Measurements from ENCODE around the gene DLL4.
A peak's percentile ranks its signal among the peaks of the same experiment; 100 is the strongest.

Gene DLL4

DNA sequence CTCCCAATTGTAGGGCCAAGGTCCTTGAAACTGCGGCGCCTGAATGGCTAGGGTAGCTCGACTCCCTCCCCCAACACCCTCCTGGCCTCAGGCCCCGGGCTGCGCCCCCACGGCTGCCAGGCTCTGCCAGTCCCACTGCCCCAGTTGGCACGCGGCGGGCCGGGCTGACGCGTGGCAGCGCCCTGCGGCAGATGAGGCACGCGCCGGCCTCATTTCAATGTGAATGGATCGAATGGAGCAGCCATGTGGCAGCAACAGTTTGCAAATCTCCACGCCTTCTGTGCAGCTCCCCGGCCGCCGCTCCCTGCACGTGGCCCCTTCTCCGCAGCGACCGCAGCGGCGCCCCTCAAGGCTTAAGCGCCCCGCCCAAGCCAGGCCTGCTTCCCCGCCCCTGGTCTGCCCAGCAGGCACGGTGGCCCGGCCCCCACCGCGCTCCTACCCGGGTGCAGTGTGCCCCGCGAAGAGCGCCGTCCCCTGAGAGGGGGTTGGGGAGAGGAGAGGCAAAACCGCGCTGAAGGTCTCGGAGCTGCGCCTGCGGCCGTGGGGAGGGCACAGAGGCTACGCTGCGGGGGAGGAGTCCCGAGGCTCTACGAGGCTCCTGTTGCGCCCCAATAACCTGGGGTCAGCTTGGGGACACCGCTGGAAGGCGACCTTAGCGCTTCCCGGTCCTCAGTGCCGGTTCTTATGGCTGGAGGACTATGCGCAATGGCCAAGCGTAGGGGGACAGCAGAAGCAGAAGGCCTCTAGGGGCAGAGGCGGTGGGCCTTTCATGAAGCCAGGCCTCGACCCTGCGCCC lies 3.1 kb upstream of the DLL4 start:
- peak overlapping the region; percentile 4 for H3K4me3 ChIP-seq (ENCODE audit: low read depth, low read length)
- DNase-seq (ENCODE audit: low read depth): no peak

DNA sequence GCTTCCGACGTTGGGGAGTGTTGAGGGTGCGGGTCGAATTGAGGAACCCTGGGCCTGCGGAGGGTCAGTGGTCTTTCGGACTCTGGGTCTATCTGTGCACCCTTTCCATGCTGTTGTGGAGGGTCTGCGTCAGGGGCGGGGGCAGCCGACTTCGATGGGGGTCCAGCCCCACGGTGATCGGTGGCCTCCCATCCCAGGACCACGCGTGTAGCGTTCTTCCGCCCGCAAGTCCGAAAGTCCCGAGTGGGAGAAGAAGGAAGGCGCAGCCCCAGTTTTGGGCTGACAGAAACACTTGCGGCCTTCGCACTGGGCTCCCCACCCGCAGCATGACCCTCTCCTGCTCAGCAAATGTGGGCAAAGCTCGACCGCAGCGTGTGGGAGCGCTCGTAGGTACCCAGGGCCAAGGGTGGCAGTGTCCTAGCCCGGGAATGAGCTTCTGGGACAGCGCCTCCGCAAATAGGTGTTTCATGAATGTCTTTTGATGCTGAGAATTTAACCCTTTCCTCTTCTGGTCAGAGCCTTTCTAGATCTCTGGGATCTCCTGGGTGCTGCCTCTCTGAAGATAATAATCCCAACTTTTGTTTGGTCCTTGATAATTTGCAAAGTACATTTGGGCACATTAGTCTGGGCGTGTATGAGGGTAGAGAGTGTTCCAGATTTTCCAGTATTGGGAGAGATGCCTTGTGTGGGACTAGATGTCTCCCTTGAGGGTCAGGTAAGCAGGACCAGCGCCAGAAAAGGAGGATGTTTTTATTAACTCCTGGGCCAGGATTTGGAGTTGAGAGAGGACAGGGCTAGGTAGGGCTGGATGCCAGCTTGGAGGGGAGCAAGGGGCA lies 2.3 kb upstream of the DLL4 start:
- in situ Hi-C loops (cut with HindIII; ENCODE audit: low sequenced_read_pairs): no loop called here
- no peak for DNase-seq (ENCODE audit: low read depth)
- TF ChIP-seq, protein P1, sequence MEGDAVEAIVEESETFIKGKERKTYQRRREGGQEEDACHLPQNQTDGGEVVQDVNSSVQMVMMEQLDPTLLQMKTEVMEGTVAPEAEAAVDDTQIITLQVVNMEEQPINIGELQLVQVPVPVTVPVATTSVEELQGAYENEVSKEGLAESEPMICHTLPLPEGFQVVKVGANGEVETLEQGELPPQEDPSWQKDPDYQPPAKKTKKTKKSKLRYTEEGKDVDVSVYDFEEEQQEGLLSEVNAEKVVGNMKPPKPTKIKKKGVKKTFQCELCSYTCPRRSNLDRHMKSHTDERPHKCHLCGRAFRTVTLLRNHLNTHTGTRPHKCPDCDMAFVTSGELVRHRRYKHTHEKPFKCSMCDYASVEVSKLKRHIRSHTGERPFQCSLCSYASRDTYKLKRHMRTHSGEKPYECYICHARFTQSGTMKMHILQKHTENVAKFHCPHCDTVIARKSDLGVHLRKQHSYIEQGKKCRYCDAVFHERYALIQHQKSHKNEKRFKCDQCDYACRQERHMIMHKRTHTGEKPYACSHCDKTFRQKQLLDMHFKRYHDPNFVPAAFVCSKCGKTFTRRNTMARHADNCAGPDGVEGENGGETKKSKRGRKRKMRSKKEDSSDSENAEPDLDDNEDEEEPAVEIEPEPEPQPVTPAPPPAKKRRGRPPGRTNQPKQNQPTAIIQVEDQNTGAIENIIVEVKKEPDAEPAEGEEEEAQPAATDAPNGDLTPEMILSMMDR (IDR thresholded peaks at IDR 0.05; ENCODE audit: low read depth, low read length, missing control alignments): no peak
- no peak overlapping the region for H3K4me3 ChIP-seq (ENCODE audit: low read depth, low read length)

More for the DNA sequence above, 3.1 kb upstream of the DLL4 start:
- in situ Hi-C loops (cut with HindIII; ENCODE audit: low sequenced_read_pairs): no loop called here
- TF ChIP-seq, protein P1 (IDR thresholded peaks at IDR 0.05; ENCODE audit: low read depth, low read length, missing control alignments): no peak

DNA sequence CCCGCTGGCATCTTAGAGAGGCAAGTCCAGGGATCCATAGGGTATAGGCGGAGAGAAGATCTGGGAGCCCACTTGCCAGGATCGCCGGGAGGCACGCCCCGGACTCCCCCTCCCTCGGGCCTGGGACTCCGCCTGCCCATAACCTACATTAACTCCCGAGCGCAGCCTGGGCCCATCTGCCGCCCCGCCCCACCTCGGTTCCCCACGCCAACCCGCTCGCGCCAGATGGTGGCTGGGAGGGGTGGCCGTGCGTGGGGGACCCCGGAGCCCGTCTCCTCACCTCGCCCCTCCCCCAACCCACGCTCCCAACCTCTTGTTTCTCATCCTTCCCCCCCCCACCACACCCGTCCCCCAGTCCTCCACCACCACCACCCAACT lies 1.7 kb upstream of the DLL4 start:
- no peak overlapping the region for H3K4me3 ChIP-seq (ENCODE audit: low read depth, low read length)
- in situ Hi-C loops (cut with HindIII; ENCODE audit: low sequenced_read_pairs): no loop called here
- TF ChIP-seq, protein P1 (IDR thresholded peaks at IDR 0.05; ENCODE audit: low read depth, low read length, missing control alignments): no peak
- no peak for DNase-seq (ENCODE audit: low read depth)

DNA sequence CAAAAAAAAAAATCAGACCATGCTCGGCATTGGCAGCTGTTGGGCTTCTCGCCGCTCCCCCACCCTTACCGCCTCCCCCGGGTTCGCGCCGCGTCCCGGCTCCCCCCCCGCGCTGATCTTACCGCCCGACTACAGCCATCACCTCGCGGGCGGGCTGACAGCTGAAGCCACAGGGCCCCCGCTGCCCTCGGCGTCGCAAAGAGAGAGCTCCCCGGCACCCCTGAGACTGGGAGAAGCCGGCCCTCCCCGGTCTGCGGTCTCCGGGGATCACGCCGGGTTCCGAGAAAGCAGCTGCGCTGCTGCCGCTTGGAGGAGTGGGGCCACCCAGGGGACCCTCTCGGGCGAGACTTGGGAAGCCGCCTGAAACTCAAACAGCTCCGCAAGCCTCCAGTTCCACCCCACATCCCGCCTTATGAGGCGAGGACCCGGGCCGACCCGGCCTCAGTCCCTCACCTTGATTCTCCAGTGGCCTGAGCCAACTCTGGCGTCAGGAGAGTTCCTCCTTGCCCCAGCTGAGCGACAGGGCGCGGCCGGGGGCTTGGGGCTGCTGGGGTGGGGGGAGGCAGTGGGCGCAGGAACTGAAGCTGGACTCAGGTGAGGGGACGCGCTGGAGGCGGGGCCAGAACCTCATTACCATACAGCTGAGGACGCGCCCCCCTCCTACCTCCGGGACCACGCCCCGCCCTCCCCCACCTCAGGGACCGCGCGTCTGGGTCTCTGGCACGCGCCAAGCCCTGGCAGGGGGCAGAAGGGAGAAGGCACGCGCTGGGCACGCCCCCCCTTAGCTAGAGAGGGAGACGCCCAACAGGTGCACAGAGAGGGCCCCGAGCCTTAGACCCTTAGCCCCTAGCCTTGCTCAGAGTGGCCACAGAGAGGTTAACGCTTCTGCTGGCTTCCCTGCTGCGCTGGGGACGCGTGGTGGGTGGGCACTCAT lies 1.0 kb upstream of the DLL4 start:
- TF ChIP-seq, protein P1 (IDR thresholded peaks at IDR 0.05; ENCODE audit: low read depth, low read length, missing control alignments): no peak
- in situ Hi-C loops (cut with HindIII; ENCODE audit: low sequenced_read_pairs): no loop called here
- DNase-seq (ENCODE audit: low read depth): no peak
- peak overlapping the region; percentile 30 for H3K4me3 ChIP-seq (ENCODE audit: low read depth, low read length)

DNA sequence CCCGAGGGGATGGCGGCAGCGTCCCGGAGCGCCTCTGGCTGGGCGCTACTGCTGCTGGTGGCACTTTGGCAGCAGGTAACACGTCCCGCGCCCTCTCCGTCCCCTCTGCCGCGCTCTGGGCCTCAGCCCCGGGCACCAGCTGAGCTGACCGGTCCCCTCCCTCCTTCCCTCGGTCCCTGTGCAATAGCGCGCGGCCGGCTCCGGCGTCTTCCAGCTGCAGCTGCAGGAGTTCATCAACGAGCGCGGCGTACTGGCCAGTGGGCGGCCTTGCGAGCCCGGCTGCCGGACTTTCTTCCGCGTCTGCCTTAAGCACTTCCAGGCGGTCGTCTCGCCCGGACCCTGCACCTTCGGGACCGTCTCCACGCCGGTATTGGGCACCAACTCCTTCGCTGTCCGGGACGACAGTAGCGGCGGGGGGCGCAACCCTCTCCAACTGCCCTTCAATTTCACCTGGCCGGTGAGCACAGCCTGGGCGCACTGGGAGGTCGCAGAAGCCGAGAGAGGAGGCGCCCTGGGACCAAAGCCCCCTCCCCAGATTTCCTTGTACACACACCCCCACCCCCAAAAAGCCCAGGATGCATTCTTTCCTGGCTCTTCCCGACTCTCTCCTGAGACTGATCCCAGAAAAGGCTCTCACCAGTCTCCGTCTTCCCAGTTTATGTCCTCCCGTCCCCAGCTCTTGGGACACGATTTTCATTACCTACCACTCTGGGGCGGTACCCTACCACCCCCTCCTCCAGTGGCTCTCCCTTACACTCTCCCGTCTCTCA lies 705 bp downstream of the DLL4 start:
- H3K4me3 ChIP-seq (ENCODE audit: low read depth, low read length): peak overlapping the region; percentile 30
- DNase-seq (ENCODE audit: low read depth): no peak
- TF ChIP-seq, protein P1 (IDR thresholded peaks at IDR 0.05; ENCODE audit: low read depth, low read length, missing control alignments): no peak
- in situ Hi-C loops (cut with HindIII; ENCODE audit: low sequenced_read_pairs): no loop called here

All from astrocyte of the cerebellum (primary cell).